CD4-positive, alpha-beta T cell treated with Interleukin-6 for 4 hours (primary cell): ENCODE data around the gene CRYAB.
"Not testable (repeated sequence)": the region's sequence is repeated elsewhere in the genome, so short reads cannot be mapped to it uniquely, and the experiment has no call there.

Source experiments
- DNase-seq: peaks from one replicate; pipeline ENCODE4 v3.0.0-alpha.2; 2020; ENCODE audit warnings: mixed read lengths

CRYAB gene

DNA sequence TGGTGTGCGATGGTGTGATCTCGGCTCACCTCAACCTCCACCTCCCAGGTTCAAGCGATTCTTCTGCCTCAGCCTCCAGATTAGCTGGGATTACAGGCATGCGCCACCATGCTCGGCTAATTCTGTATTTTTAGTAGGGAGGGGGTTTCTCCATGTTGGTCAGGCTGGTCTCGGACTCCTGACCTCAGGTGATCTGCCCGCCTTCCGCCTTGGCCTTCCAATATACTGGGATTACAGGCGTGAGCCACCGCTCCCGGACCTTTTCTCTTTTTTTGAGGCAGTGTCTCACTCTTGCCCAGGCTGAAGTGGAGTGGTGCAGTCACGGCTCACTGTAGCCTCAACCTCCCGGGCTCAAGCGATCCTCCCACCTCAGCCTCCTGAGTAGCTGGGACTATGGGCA, 21.6 kb upstream of the CRYAB start:
- not testable (repeated sequence) for DNase-seq

- no peak for DNase-seq
These were observed 21.0 kb upstream of the CRYAB start for GRCh38 chr11:111932611-111932950.

DNA sequence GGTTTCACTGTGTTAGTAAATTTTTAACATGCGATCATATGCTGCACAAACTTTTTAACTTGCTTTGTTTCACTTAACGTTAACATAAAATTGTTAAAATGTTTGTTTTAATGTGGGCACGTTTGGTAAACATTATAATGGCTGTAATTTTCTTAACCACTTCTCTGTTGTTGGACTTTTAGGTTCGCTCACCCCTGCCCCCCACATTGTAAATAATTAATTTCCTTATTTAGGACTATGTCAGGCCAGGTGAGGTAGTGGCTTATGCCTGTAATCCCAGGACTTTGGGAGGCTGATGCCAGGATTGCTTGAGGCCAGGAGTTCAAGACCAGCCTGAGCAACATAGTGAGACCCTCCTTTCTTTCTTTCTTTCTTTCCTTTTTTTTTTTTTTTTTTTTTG, 18.9 kb upstream of the CRYAB start:
- DNase-seq, result no peak

GRCh38 chr11:111926505-111927391, 15.2 kb upstream of the CRYAB start:
- DNase-seq, result peak; percentile 95

- DNase-seq, result no peak
These were observed 14.4 kb upstream of the CRYAB start for GRCh38 chr11:111925953-111926352.

DNA sequence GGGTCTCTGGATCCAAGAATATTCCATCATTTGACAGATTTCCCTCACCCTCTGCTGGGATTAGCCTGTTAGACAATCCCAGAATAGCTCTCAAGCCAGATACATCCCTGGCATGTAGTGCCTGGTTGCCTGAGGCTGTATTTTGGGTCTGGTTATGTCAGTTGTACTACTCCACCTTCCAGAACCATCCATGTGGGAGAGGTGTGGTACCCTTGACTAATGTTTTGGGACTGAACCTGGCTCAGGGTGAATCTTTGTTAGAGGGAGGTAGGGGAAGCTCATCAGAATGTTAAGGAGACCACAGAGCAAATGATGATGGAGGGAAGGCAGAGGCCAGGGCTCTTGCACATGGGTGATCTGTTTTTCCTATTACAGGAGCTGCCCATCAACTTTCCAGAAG, 12.4 kb upstream of the CRYAB start:
- DNase-seq, result no peak

DNA sequence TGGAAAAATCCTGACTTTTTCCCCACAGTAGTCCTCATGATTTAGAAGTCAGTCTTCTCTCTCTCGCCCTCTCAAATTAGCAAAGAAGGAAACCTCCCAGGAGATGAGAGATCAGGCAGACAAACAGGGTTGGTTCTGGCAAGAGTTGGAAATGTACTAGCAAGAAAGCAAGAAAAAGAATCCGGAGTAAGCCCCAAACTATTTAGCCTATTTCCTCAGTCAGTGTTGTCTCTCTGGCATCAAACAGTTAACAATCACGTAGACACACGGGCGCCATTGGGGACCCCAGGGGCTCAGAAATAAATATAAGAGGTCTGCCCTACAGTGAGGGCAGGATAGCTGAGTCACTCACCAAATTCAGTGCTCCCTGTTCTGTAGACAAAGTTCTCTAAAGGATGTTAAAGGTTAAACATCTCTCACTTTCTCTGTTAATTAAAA, 11.8 kb upstream of the CRYAB start:
- no peak for DNase-seq

DNA sequence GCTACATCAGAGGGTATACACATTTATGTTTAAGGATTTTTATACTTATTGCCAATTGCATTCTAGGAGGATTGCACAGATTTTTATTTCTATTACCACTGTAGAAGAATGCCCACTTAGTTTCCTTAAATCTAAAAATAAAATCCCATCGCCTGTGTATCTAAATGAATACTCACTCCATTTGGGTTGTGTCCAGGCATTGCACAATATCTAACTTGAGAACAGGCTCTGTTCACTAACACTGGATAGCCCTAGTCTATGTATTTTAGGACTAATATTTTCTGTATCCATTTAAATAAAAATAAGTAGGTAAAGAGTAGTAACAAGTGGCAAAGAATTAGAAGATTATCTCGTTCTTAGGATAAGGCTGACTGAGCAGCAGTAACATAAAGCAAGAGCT, 11.2 kb upstream of the CRYAB start:
- DNase-seq, result no peak

DNA sequence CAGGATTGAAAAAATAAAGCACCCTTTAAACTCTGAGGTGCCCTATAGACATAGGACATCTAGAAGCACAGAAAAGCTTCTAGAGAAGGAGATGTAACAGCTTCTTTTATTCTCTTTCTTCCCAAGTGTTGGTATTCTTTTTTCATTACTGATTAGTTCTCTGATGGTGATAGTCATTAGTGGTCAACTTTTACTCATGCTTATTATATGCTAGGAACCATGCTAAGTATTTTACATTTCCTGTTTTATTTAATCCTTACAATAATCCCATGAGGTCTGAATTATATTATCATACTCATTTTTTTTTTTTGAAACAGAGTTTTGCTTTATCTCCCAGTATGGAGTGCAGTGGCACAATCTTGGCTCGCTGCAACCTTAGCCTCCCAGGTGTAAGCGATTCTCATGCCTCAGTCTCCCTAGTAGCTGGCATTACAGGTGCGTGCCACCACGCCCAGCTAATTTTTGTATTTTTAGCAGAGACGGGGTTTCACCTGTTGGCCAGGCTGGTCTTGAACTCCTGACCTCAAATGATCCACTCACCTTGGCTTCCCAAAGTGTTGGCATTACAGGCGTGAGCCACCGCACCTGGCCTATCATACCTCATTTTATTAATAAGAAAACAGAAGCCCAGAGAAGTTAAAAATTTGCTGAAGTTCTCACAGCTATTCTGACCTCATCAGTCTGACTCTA, 10.1 kb upstream of the CRYAB start:
- no peak for DNase-seq

DNA sequence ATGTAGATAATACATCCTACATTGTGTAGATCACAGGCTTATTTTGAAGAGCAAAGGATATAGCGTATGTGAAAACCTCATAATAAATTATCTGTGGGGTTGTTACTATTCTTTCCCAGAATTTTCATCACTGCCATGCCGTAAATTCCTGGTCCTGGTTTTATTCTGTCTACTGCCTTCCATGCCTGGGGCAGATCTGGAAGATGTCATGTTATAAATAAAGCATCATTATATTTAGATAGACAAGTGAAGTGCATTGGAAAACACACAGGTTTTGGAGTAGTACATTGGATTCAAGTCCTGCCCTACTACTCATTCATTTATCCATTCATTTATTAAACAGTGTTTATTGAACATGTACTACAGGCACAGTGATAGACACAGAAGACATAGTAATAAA, 9.3 kb upstream of the CRYAB start:
- no peak for DNase-seq

DNA sequence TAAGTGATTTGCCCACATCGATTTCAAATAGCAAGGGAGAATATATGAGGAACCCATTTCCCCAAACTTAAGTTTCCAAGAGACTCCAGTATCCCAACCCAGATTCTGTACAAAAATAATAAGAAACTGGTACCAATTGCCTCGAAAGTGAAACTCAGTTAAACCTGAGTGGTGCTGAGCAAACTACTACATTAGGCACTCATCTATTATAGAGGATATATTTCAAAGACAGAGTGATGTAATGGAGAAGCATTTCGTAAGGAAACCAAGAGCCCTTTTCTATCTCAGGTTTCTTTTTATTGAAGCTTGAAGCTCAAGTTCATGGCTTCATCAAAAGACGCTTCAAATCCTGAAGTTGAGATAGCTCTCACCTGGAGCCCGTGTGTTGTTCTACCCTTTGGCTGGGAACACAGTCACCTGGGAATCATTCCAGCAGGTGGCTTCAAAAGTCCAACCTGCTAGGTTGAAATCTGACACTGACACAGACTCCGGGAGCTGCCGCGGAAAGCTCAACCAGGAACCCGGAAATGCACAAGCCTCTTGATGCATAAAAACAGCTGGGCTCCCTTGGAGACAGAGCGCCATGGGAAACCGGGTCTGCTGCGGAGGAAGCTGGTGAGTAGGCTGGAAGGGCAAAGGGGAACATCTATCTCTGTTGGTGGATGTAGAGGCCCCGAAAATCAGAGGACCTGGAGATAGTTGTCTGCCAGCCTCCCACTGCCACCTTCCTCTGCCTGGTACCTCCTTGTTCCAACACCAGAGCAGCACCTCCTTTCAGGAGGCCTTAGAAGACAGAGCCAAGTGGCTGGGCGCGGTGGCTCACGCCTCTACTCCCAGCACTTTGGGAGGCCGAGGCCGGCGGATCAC, 7.1 kb upstream of the CRYAB start, which contains the start of gene C11orf52:
C11orf52 (plus strand) TSS at position 524 of the 867 bp plus-strand sequence; CDS start at position 584, 60 bp downstream.
- DNase-seq, result no peak

DNA sequence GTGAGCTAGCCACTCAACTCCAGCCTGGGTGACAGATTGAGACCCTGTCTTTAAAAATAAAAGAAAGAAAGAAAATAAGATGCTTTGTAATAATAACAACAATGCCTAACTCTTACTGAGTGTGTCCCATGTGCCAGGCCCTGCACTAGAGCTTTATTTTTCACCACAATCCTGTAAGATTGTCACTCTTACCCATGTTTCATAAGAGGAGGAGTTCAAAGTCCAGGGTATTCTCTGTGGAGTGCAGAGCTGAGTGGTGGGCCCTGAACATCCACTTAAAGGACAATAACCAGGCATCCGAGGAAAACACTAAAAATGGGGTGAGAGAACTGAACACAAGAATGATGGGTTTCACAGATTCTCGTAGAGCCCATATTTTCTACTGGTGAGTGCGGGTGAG, 6.2 kb upstream of the CRYAB start:
- DNase-seq, result no peak

GRCh38 chr11:111917312-111917711, 5.7 kb upstream of the CRYAB start:
- no peak for DNase-seq

DNA sequence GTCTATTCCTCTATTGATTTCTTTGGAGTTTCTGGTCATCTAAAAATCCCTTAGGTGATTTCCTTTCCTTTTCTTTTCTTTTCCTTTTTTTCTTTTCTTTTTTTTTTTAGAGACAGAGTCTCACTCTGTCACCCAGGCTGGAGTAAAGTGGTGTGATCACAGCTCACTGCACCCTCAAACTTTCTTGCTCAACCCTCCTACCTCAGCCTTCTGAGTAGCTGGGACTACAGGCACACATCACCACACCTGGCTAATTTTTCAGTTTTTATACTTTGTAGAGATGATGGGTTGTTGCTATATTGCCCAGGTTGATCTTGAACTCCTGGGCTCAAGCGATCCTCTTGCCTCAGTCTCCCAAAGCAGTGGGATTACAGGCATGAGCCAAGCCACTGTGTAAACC, 5.2 kb upstream of the CRYAB start:
- DNase-seq, result no peak

DNA sequence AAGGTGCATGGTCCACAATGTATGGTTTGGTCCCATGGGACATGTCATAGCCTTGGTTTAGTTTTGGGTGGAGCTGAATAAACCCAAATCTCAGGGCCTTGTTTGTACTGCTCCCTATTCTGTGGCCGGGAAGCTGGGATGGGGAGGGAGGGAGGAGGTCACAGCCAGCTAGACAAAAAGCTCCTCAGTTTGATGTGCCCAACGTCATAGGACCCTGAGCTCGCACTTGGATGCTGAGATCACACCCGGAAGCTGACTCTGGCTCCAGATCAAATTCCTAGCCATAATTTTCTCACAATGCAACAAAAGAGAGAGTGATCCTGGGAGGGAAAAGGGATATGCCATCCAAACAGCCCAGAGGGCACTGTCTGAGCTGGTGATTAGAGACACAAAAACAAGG, 2.4 kb upstream of the CRYAB start:
- no peak for DNase-seq

GRCh38 chr11:111913031-111913861, 1.7 kb upstream of the CRYAB start:
- no peak for DNase-seq

DNA sequence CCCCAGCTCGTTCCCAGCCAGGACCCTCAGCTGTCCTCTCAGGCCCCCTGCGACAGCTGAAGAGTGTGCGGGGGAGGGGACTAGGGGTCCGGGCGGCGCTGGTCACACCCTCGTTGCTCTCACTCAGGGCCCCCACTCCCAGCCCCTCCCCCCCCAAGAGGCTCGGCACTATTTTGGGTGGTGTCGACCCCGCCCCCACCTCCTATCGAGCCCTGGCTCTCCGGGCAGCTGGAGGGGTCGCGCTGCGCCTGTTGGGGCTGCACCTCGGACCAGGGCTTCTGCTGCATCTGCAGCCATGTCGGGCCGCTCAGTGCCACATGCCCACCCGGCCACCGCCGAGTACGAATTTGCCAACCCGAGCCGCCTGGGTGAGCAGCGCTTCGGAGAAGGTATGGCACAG, 965 bp upstream of the CRYAB start, which contains the start of gene HSPB2:
HSPB2 (plus strand) TSS at position 200 of the 400 bp plus-strand sequence; CDS start at position 296, 96 bp downstream.
- no peak for DNase-seq

DNA sequence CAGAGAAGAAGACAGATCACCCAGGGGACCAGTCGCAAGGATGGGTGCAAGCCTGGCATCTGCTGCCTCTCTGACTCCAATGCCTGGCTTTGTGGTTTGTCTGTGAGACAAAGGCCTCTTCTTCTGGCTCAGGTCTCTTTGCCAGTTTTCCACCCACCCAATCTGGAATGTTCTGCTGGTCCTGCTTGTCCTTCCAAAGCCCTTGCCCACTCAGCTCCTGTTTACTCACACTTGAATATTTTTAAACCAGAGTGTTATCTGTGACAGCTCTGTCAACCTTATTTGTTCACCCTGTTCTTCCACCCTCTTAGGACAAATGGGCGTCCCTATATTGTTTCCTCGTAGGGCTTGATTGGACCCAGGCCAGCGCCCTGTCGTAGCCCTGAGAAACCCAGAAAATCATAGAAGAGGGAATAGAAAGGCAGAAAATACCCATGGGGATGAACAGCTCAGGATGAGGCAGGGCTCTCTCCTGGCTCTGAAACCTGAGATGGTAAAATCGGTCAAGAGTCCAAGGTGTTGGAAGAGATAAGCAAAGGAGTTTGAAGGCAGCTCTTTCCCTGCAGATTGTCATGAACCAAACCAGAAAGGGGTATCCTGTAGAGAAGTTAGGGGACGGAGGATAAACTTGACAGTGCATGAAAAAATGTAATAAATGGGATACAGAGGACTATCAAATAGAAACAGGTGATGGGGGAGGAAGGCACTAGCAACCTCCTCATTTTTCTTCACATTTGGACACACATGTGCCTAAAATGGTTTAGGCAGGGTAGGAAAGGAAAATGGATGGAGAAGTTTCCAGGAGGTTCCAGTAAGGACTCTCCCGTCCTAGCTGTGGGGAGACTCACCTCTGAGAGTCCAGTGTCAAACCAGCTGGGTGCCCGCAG, 651 bp downstream of the CRYAB start:
- DNase-seq, result no peak

DNA sequence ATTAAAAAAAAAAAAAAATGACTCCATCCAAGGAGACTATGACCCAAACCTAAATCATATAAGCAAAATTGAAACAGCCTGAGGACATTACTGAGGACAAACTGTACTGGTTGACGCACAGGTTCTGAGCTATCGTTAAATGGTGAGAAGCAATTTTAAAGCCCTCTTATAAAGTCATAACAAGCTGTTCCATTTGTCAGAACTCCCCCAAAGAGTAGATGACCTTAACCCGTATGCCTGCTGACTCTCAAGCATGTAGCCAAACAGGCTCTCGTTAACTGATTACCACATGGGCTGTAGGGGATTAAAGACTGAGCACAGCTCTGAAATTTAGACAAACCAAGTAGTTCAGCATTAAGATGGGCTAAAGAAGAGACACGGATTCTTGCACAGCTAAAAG, 2.2 kb downstream of the CRYAB start:
- no peak for DNase-seq

GRCh38 chr11:111908639-111909305, 2.8 kb downstream of the CRYAB start:
- no peak for DNase-seq

DNA sequence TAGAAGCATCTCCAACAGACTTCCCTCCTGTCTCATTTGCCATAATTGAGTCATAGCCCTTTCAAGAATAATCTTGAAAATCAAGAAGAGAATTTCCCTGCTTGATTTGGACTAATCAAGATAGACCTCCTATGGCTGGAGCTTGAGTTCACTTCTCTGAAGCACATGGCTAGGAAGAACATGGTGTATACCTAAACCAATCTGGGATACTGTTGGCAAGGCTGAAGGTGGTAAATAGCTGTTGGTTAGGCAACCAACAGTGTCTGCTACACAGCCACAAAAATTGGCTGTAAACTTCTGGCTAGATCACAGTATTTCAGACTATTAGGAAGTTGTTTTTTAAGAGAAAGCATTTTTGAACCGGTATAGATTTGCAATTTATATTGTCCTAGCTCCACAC, 4.9 kb downstream of the CRYAB start:
- DNase-seq, result no peak
